DMS153 treated with DMSO at 0.1 percent for 48 hours (cell line): ENCODE measurements around the gene BCAR3.
"Not testable (repeated sequence)": the region's sequence is repeated elsewhere in the genome, so short reads cannot be mapped to it uniquely, and the experiment has no call there.

Experiments
- DNase-seq: peaks from one replicate; lab custom pipeline; 2025; ENCODE audit not compliant: unreplicated experiment; lab: John Stamatoyannopoulos, UW

Gene BCAR3

DNA sequence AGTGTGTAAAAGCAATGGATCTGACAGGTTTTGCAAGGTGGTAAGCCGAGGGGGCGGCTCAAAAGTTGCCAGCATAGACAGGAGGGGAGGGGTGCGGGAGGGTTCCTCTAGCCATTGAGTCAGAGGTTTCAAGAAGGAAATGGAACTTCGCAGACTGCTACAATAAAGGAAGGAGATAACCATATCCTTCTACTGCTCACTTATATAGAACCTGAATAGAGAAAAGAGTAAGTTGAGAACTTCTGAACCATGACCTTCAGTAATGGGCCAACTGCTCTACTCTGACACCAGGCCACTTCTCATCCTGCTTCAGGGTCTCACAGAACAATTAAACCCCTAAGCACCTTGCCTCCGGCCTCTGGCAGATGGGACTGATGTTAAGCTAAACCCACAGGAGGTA, 26.3 kb upstream of the BCAR3 start:
- no peak for DNase-seq

DNA sequence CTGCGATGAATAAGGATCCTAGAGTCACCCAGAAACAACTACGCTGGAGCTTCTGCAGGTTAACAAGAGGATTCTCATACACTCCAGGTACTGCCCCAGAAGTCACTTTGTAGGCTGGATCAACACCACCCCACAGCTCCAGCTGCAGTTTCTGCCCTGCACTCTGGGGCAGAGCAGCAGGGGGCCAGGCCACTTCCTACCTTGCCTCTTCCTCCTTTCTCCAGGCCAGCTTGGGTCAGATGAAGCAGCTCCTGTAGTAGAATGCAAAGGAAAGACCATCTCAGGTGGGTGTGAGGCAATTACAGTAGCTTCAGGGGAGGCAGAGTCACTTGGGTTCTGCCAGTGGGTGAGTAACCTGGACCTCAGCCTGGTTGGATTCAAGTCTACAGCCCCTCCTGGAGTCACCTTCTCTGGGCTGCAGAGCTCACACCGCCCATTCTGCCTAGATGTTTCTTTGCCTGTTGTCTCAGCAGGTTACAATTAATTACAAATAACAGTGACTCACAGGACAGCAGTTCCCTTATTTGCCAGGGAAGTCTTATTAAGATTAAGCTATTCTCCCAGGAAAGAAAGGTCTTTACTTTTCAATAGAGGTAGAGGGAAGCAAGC, 24.4 kb upstream of the BCAR3 start:
- DNase-seq, result no peak

- no peak for DNase-seq
Observed at GRCh38 chr1:93704052-93704451, 22.4 kb upstream of the BCAR3 start.

- DNase-seq, result no peak
Observed at GRCh38 chr1:93703643-93704042, 22.0 kb upstream of the BCAR3 start.

- no peak for DNase-seq
Observed at GRCh38 chr1:93702828-93703183, 21.2 kb upstream of the BCAR3 start.

DNA sequence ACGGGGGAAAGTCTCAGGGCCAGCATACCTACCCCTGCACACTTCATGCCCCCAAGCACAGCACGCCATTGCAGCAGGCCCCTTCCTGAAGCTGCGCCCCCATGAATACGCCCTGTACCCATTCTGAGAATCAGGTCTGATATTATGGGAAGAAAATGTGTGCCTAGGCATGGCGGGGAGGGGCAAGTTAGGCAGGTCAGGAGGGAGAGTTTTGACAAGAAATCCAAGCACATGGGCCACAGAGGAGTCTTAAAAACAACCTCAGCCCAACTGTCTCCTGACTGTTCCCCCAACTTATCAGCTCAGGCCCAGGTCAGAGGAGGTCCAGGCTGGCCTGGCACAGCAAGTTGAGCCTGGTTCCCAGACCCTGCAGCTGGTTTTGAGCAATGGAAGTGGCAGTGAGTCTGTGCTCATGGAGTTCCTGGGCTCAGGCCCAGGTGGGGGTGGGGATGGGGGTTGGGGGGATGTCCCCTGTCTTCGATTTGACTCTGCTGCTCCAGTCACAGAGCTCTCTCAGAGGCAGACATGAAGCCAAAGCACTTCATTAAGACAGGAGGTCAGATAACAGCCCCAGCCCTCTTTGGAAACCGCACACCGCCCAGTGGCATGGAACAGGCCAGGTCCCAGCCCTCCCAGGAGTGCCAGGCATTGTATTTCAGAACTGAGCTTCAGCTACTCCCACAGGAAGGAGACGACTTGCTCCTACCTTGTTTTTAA, 20.6 kb upstream of the BCAR3 start:
- DNase-seq, result no peak

DNA sequence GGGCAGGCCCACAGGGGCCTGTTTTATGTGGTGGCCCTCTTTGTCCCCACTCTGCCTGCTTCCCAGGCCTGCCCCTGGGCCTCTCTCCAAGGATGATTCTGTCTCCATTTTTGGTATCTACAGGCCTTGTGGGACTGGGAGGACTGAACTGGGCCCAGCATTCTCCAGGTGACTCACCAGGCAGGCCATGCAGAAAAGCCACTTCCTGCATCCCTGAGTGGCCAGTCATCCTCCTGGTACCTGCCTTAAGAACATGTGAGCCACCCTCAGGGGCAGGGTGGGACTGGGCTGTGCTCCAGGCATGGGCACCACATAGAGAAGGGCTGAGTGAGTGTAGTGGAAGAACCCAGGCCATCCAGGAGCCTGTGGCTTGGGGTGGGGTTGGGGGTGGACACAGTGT, 20.0 kb upstream of the BCAR3 start:
- no peak for DNase-seq

DNA sequence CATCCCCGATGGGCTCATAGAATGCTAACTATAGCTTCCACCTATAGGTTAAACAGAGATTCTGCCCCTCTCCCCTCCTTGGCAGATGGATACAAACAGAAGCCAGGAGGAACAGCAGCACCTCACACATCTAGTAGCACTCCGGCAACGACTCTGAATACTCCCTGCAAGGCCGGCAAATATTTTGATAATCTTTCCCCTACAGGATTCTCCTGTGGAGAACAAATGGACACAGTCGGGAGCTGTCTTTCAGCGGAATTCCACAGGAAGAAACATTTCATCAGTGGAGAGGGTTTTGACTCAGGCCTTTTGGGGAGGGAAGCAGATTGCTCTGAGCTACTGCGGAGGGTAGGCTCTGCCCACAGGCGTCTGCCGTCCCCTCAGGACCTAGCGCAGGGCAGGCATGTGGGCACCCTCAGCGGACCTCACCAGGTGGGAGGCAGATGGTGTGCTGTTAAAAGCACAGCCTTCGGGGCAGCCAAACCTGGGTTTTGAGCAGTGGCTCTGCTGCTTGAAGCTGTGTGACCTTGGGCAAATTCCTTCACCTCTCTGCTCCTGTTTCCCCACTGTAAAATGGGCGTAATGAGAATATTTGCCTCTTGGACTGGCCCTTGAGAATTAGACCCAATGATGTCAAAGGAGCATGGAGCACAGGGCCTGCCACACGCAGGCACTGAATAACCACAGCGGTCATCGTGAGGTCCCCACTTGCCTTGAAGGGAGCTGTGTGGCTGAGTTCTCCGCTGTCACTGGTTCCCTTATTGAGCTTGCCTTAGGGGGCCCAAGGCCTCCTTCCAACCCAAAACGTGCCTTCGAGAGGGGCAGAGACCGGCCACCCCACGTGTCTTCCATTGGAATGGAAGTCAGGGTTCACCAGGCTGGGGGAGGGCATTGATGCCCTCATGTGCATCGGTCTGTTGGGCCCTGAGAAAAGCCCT, 19.2 kb upstream of the BCAR3 start:
- DNase-seq, result no peak

- no peak for DNase-seq
Observed at GRCh38 chr1:93699503-93700168, 18.0 kb upstream of the BCAR3 start.

- DNase-seq, result no peak
Observed at GRCh38 chr1:93699049-93699384, 17.4 kb upstream of the BCAR3 start.

GRCh38 chr1:93698329-93699048, 16.9 kb upstream of the BCAR3 start:
- no peak for DNase-seq

DNA sequence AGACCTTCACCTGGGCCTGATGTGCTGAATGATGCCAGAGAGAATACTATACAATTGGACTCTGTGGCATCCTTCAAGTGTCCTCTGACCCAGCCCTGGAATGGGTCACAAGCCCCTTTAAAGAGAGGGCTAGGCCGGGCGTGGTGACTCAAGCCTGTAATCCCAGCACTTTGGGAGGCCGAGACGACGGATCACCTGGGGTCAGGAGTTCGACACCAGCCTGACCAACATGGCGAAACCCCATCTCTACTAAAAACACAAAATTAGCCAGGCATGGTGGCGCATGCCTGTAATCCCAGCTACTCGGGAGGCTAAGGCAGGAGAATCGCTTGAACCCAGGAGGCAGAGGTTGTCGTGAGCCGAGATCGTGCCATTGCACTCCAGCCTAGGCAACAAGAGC, 15.9 kb upstream of the BCAR3 start:
- not testable (repeated sequence) for DNase-seq

DNA sequence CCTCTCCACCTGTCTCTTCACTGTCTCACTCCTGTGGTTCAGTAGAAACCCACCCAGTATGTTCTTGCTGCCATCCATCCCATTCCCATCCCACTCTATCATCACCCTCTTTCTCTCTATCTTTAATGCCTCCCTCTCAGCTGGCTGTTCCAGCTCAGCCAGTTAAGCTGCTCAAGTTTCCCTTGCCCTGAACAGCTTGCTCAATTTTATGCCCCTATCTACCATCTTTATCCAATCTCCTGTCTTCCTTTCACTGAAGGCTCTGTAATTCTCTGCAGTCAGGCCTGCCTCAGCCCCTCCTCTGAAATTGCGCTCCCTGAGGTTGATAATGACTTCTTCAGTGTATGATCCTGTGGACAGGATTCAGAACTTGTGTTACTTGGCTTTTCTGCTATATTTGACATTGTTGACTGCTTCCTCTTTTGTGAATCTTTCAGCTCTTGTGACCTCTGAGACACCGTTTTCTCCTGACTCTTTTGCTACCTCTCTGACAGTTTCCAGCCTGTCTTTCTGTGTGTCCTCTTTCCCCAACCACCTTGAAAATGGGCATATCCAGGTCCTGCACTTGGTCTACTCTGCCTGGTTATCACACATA, 13.9 kb upstream of the BCAR3 start:
- no peak for DNase-seq

DNA sequence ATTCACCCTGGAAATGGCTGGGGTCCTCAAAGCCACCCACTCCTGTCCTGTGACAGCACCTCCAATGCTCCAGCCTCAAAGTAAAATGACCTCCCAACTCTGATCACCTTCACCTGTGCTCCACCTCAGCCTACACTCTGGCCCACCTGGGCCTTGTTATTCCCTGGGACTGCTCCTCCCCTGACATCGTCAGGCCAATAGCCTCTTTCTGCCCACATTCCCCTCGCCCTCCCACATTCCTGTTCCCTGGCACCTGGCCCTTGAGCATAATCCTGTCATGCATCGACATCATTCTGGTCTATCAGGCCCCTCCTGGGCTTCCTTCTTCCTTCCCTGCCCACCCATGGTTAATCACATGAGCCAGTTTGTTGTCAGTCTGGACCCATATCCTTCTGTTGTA, 13.2 kb upstream of the BCAR3 start:
- DNase-seq, result no peak

- DNase-seq, result no peak
Observed at GRCh38 chr1:93694039-93694438, 12.4 kb upstream of the BCAR3 start.

- no peak for DNase-seq
Observed at GRCh38 chr1:93692983-93693591, 11.4 kb upstream of the BCAR3 start.

DNA sequence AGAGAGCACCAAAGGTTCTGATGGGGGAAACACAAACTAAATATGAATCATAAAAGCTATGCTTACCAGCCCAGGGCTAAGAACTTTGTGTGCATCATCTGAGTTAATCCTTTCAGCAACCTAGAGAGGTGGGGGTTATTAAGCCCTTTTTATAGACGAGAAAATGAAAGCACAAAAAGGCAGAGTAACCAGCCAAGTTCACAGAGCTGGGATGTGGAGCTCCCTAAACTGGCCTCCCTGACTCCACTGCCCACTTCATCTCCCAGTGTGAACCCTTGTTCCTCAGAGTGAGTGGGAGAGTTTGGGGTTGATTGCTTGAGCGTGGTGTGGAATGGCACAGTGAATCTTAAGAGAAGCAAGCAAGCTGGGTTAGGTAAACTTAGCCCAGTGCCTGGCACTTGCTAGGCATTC, 10.8 kb upstream of the BCAR3 start:
- no peak for DNase-seq

DNA sequence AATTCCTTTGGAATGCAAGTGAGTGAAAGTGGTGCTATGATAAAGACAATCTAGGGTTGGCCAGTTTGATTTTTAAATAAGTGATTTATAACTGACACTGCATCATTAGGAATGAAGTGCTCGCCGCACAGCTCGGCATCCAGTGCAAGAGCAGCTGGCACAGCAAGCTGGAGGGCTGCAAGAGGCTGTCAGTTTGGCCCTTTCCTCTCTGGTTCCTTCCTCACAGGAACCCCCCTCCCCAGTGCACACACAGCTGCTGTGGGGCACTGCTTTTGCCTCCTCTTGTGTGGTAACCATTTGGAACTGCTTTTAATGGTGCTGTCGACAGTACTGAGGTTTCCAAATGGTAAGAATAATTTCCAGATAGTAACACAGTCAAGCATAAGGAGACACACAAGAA, 10.4 kb upstream of the BCAR3 start:
- DNase-seq, result no peak

GRCh38 chr1:93690921-93691789, 9.5 kb upstream of the BCAR3 start:
- DNase-seq, result no peak
